IMR-90 (cell line): ENCODE results near the gene SLC2A1. TPM values are rescaled to one million over a fixed set of nuclear protein-coding genes. Genes with fewer than 3 reads are reported as not detected.

ENCODE experiments used
- ATAC-seq: fragments of 200-7000 bp; cut with Tn5 transposase; 2 replicates; pipeline ENCODE4 v1.9.1; 2020; ENCODE audit warnings: low read depth, mild to moderate bottlenecking, moderate library complexity
- BruUV-seq: library from RNA; stranded (reverse); fragments of 400-500 nt; replicated peaks from 2 replicates; lab custom pipeline; 2021; lab: Mats Ljungman, UMichigan
- CTCF ChIA-PET: fragments of 300-600 bp; formaldehyde crosslinking; extraction: SDS; loops from one replicate; lab custom pipeline; 2021; ENCODE audit warnings: antibody characterized with exemption; lab: Yijun Ruan, JAX
- POLR2A ChIA-PET: fragments of 300-600 bp; sonication (Branson Sonifier 250); formaldehyde crosslinking; loops from one replicate; lab custom pipeline; 2022; ENCODE audit warnings: antibody characterized with exemption; ENCODE audit not compliant: unreplicated experiment; lab: Charles Lee
- DNase-seq: peaks from one replicate; pipeline ENCODE4 v3.0.0; 2013
- H2AFZ ChIP-seq: replicated peaks from 2 replicates; pipeline ENCODE3; 2013; ENCODE audit warnings: low read length, mild to moderate bottlenecking; ENCODE audit not compliant: poor library complexity
- H2AK5ac ChIP-seq: 2 replicates; pipeline ENCODE4 v1.6.1; 2013; ENCODE audit warnings: low read depth, low read length, inconsistent platforms
- H2AK9ac ChIP-seq: replicated peaks from 2 replicates; pipeline ENCODE3; 2013; ENCODE audit warnings: mild to moderate bottlenecking, low read depth, low read length, moderate library complexity; ENCODE audit not compliant: poor library complexity
- H2BK120ac ChIP-seq: 2 replicates; pipeline ENCODE4 v1.6.1; 2013; ENCODE audit warnings: low read depth, low read length, inconsistent platforms
- H2BK15ac ChIP-seq: 3 replicates; pipeline ENCODE4 v1.6.1; 2013; ENCODE audit warnings: low read depth, low read length, inconsistent platforms
- H2BK20ac ChIP-seq: 2 replicates; pipeline ENCODE4 v1.6.1; 2013; ENCODE audit warnings: low read depth, mild to moderate bottlenecking, inconsistent platforms, low read length, moderate library complexity
- H2BK5ac ChIP-seq: 2 replicates; pipeline ENCODE4 v1.6.1; 2013; ENCODE audit warnings: mild to moderate bottlenecking, low read depth, low read length, inconsistent platforms; ENCODE audit not compliant: poor library complexity, severe bottlenecking
- H3K14ac ChIP-seq: replicated peaks from 2 replicates; pipeline ENCODE4 v1.6.1; 2013; ENCODE audit warnings: low read depth, low read length, inconsistent platforms
- H3K18ac ChIP-seq: 2 replicates; pipeline ENCODE4 v1.6.1; 2013; ENCODE audit warnings: low read depth, low read length, control low read depth
- H3K23ac ChIP-seq: 2 replicates; pipeline ENCODE4 v1.6.1; 2013; ENCODE audit warnings: low read depth, low read length, inconsistent platforms
- H3K27ac ChIP-seq: 2 replicates; pipeline ENCODE4 v1.5.1; 2013; ENCODE audit warnings: mild to moderate bottlenecking, control low read depth, low read length; ENCODE audit not compliant: insufficient read depth
- H3K27me3 ChIP-seq: 2 replicates; pipeline ENCODE4 v1.6.1; 2013; ENCODE audit warnings: low read length; ENCODE audit not compliant: control insufficient read depth, insufficient read depth
- H3K36me3 ChIP-seq: 2 replicates; pipeline ENCODE4 v1.6.1; 2013; ENCODE audit warnings: low read length, mixed read lengths; ENCODE audit not compliant: control insufficient read depth, insufficient read depth
- H3K4ac ChIP-seq: 2 replicates; pipeline ENCODE4 v1.6.1; 2013; ENCODE audit warnings: low read depth, low read length, inconsistent platforms
- H3K4me1 ChIP-seq: 2 replicates; pipeline ENCODE4 v1.6.1; 2013; ENCODE audit warnings: low read length, mixed read lengths; ENCODE audit not compliant: control insufficient read depth, insufficient read depth
- H3K4me2 ChIP-seq: 2 replicates; pipeline ENCODE4 v1.6.1; 2013; ENCODE audit warnings: low read depth, mild to moderate bottlenecking, control low read depth, low read length, moderate library complexity
- H3K4me3 ChIP-seq: 2 replicates; pipeline ENCODE4 v1.5.1; 2013; ENCODE audit warnings: low read depth, mild to moderate bottlenecking, control low read depth, low read length, moderate library complexity; ENCODE audit not compliant: insufficient read depth
- H3K56ac ChIP-seq: 2 replicates; pipeline ENCODE4 v1.6.1; 2013; ENCODE audit warnings: low read length, inconsistent platforms; ENCODE audit not compliant: insufficient read depth; ENCODE audit errors: extremely low read depth
- H3K79me1 ChIP-seq, 2 experiments: 2 replicates each; pipeline ENCODE4 v1.6.1; 2013; ENCODE audit warnings: low read length in 2 of 2, inconsistent platforms in 1 of 2, low read depth in 1 of 2
- H3K9ac ChIP-seq: 2 replicates; pipeline ENCODE4 v1.6.1; 2013; ENCODE audit warnings: low read depth, low read length, control low read depth
- H3K9me1 ChIP-seq: 2 replicates; pipeline ENCODE4 v1.6.1; 2013; ENCODE audit warnings: low read length, inconsistent platforms; ENCODE audit not compliant: insufficient read depth
- H3K9me3 ChIP-seq: 2 replicates; pipeline ENCODE4 v1.6.1; 2013; ENCODE audit warnings: low read length; ENCODE audit not compliant: control insufficient read depth, insufficient read depth
- H4K20me1 ChIP-seq: 2 replicates; pipeline ENCODE4 v1.6.1; 2013; ENCODE audit warnings: low read length, inconsistent platforms; ENCODE audit not compliant: insufficient read depth
- H4K5ac ChIP-seq: 2 replicates; pipeline ENCODE4 v1.6.1; 2013; ENCODE audit warnings: mild to moderate bottlenecking, low read depth, low read length, control low read depth
- H4K8ac ChIP-seq, 2 experiments: 2 replicates each; pipeline ENCODE4 v1.6.1; 2013; ENCODE audit warnings: low read depth in 2 of 2, low read length in 2 of 2, control low read depth in 1 of 2, inconsistent platforms in 1 of 2
- H4K91ac ChIP-seq: 2 replicates; pipeline ENCODE4 v1.6.1; 2013; ENCODE audit warnings: low read depth, low read length, inconsistent platforms; ENCODE audit not compliant: insufficient read depth
- BHLHE40 ChIP-seq: fragments of 150-350 bp; IDR thresholded peaks from 2 replicates; pipeline ENCODE4 v1.6.1; 2016; ENCODE audit warnings: mild to moderate bottlenecking, low read depth, low read length
- CHD1 ChIP-seq: IDR thresholded peaks from 2 replicates; pipeline ENCODE4 v1.6.1; 2012; ENCODE audit warnings: low read depth, low read length, improper control_type of control experiment
- CTCF ChIP-seq: conservative IDR thresholded peaks from 2 replicates; pipeline ENCODE4 v1.5.1; 2012; ENCODE audit warnings: mild to moderate bottlenecking, low read depth, low read length, improper control_type of control experiment
- NFE2L2 ChIP-seq: fragments of 150-350 bp; IDR thresholded peaks from 2 replicates; pipeline ENCODE4 v1.6.1; 2016; ENCODE audit warnings: low read depth, mild to moderate bottlenecking, low read length
- WGBS, 2 experiments: methylation state at CpG; one replicate each; pipeline versions ENCODE4 v1.1.5 to v1.1.7; 2013; ENCODE audit warnings: missing lambda C conversion rate in 2 of 2; ENCODE audit not compliant: insufficient read length in 1 of 2; ENCODE audit errors: extremely low coverage in 2 of 2; 5-methylcytosine and 5-hydroxymethylcytosine counted together
- dilution Hi-C: fragments of 300-500 bp; cut with HindIII; formaldehyde crosslinking; loops from one replicate; pipeline ENCODE4 v1.14.3; 2018; ENCODE audit warnings: low sequenced_read_pairs; ENCODE audit not compliant: unreplicated experiment
- in situ Hi-C: fragments of 300-500 bp; cut with MboI; formaldehyde crosslinking; loops from 3 replicates; pipeline ENCODE4 v1.14.3; 2019; ENCODE audit warnings: low sequenced_read_pairs, inconsistent platforms, mixed read lengths
- intact Hi-C: fragments of 100-400 bp; cut with micrococcal nuclease; formaldehyde crosslinking; loops from 2 replicates; pipeline ENCODE4 v1.10.0; 2022
- polyA plus RNA-seq, 3 experiments: library from polyadenylated mRNA; depleted of rRNA; stranded (reverse); fragments of >200 nt; gene quantifications; 2 replicates each; pipeline ENCODE4 v1.2.3, GENCODE V29; 2012; ENCODE audit warnings: low replicate concordance in 1 of 3
- total RNA-seq: library from RNA; depleted of rRNA; stranded (reverse); fragments of >200 nt; gene quantifications from 2 replicates; pipeline ENCODE4 v1.2.3, GENCODE V29; 2012

The SLC2A1 gene
- total and polyA plus RNA-seq, 2 of the 4 experiments (the other 2 are of a cell fraction): 200 to 395 TPM

- TF ChIP-seq BHLHE40: no peak
- no peak for TF ChIP-seq CTCF
- no peak for TF ChIP-seq NFE2L2
These were observed 29.1 kb downstream of the SLC2A1 start (continued) for GRCh38 chr1:42929434-42930177.

- Histone ChIP-seq H3K79me1 (peaks cover 45 to 74% of the 10 kb centered on the region in 2 experiments), H2AK9ac (no peak overlapping the region), H3K18ac (no peak overlapping the region), H3K4me2 (no peak overlapping the region), H4K5ac (no peak overlapping the region), H3K9ac (no peak overlapping the region), H2AK5ac (no peak overlapping the region), H3K14ac (no peak overlapping the region), H2AFZ (peak overlapping the region; percentile 0), H2BK15ac (no peak overlapping the region), H2BK5ac (peak overlapping the region; percentile 21), H2BK120ac (no peak overlapping the region), H4K8ac (no peak overlapping the region), H3K27ac (no peak overlapping the region), H3K9me1 (peaks cover 16% of the 10 kb centered on the region), H3K36me3 (peaks cover 80% of the 10 kb centered on the region), H3K56ac (no peak overlapping the region), H3K9me3 (no peaks in the 10 kb centered on the region), H3K23ac (no peak overlapping the region), H4K20me1 (peaks cover 53% of the 10 kb centered on the region), H3K4ac (no peak overlapping the region), H4K91ac (no peak overlapping the region), H3K27me3 (no peaks in the 10 kb centered on the region), H2BK20ac (no peak overlapping the region), H3K4me1 (peaks cover 13% of the 10 kb centered on the region), H3K4me3 (no peak overlapping the region)
- intact Hi-C loops (no loop called here), in situ Hi-C loops (no loop called here), dilution Hi-C loops (no loop called here)
- ChIA-PET CTCF (no interaction called here), POLR2A (no interaction called here)
- no peak for TF ChIP-seq CHD1
- WGBS, 2 experiments: 98% methylated on average over 6 of the region's 13 CpGs; no CpG with 5 or more reads in 1 of the 2 experiments
- DNase-seq (no peak), ATAC-seq (no peak)
- BruUV-seq: no TSS peak
These were observed 29.8 kb downstream of the SLC2A1 start for GRCh38 chr1:42928859-42929258.
